SK-N-SH (cell line): ENCODE results near the gene BOD1L2. TPM values are rescaled to one million over a fixed set of nuclear protein-coding genes. Genes with fewer than 3 reads are reported as not detected.

Experiments
- CTCF ChIA-PET: fragments of 300-600, 350-600 bp; formaldehyde crosslinking; extraction: SDS; loops from one replicate; lab custom pipeline; 2021; lab: Yijun Ruan, JAX
- POLR2A ChIA-PET: fragments of 350-600 bp; sonication (Branson Sonifier 250); formaldehyde crosslinking; extraction: SDS; loops from one replicate; lab custom pipeline; 2020; ENCODE audit warnings: antibody characterized with exemption, inconsistent platforms; lab: Yijun Ruan, JAX
- DNase-seq: peaks from one replicate; pipeline ENCODE4 v3.0.0; 2012
- H2AFZ ChIP-seq: fragments of 200-600 bp; sonication (generic); 2 replicates; pipeline ENCODE4 v1.8.1; 2016; ENCODE audit warnings: antibody characterized with exemption, mild to moderate bottlenecking, low read depth
- H3F3A ChIP-seq: fragments of 200-600 bp; sonication (generic); replicated peaks from 2 replicates; pipeline ENCODE3; 2016; ENCODE audit warnings: antibody characterized with exemption, mild to moderate bottlenecking; ENCODE audit not compliant: insufficient read depth
- H3K27ac ChIP-seq, 2 experiments: fragments of 200-500 bp in 1 of 2; fragments of 200-600 bp in 1 of 2; sonication (Bioruptor generic) in 1 of 2; sonication (generic), shearing (Covaris generic) in 1 of 2; 2 replicates each; pipeline versions ENCODE4 v1.5.1 to v1.6.1; 2014 to 2016; ENCODE audit warnings: low read depth in 2 of 2, inconsistent platforms in 1 of 2, low read length in 1 of 2, mild to moderate bottlenecking in 1 of 2, mixed read lengths in 1 of 2
- H3K27me3 ChIP-seq: fragments of 200-600 bp; sonication (generic), shearing (Covaris generic); 2 replicates; pipeline ENCODE4 v1.6.1; 2016; ENCODE audit warnings: mixed run types; ENCODE audit not compliant: insufficient read depth
- H3K36me3 ChIP-seq, 2 experiments: fragments of 200-500 bp in 1 of 2; fragments of 200-600 bp in 1 of 2; sonication (Bioruptor generic) in 1 of 2; sonication (generic) in 1 of 2; replicated peaks in 1 of 2; 2 replicates each; pipeline versions ENCODE3 to v1.5.1; 2014 to 2016; ENCODE audit warnings: low read length in 1 of 2, mild to moderate bottlenecking in 1 of 2; ENCODE audit not compliant: insufficient read depth in 2 of 2, control insufficient read depth in 1 of 2
- H3K4me1 ChIP-seq, 2 experiments: fragments of 200-500 bp in 1 of 2; fragments of 200-600 bp in 1 of 2; sonication (Bioruptor generic) in 1 of 2; sonication (generic), shearing (Covaris generic) in 1 of 2; 2 replicates each; pipeline versions ENCODE4 v1.5.1 to v1.6.1; 2014 to 2016; ENCODE audit warnings: low read depth in 1 of 2, low read length in 1 of 2, mixed run types in 1 of 2; ENCODE audit not compliant: insufficient read depth in 2 of 2, control insufficient read depth in 1 of 2
- H3K4me2 ChIP-seq: fragments of 200-600 bp; sonication (generic), shearing (Covaris generic); 2 replicates; pipeline ENCODE4 v1.6.1; 2017; ENCODE audit warnings: mixed run types
- H3K4me3 ChIP-seq, 2 experiments: fragments of 200-500 bp in 1 of 2; fragments of 200-600 bp in 1 of 2; sonication (Bioruptor generic) in 1 of 2; sonication (generic), shearing (Covaris generic) in 1 of 2; 2 replicates each; pipeline versions ENCODE4 v1.5.1 to v1.8.1; 2014 to 2016; ENCODE audit warnings: low read depth in 2 of 2, inconsistent platforms in 1 of 2, low read length in 1 of 2, mild to moderate bottlenecking in 1 of 2, mixed read lengths in 1 of 2, moderate library complexity in 1 of 2
- H3K79me2 ChIP-seq: fragments of 200-600 bp; sonication (generic); 2 replicates; pipeline ENCODE4 v1.8.1; 2017; ENCODE audit warnings: mild to moderate bottlenecking; ENCODE audit not compliant: insufficient read depth
- H3K9ac ChIP-seq: fragments of 200-600 bp; sonication (generic); 2 replicates; pipeline ENCODE4 v1.6.1; 2017; ENCODE audit warnings: mixed run types
- H3K9me2 ChIP-seq: fragments of 200-600 bp; sonication (generic); 2 replicates; pipeline ENCODE4 v1.6.1; 2017; ENCODE audit warnings: mixed run types
- H3K9me3 ChIP-seq: fragments of 200-600 bp; sonication (generic); 2 replicates; pipeline ENCODE4 v1.6.1; 2017; ENCODE audit warnings: mixed run types, mild to moderate bottlenecking, moderate library complexity
- H4K20me1 ChIP-seq: fragments of 200-600 bp; sonication (generic); 2 replicates; pipeline ENCODE4 v1.6.1; 2017; ENCODE audit warnings: mild to moderate bottlenecking, mixed run types; ENCODE audit not compliant: insufficient read depth
- CHD2 ChIP-seq: fragments of 150-350 bp; IDR thresholded peaks from 2 replicates; pipeline ENCODE4 v1.6.1; 2018; ENCODE audit warnings: low read length; ENCODE audit not compliant: partially characterized antibody
- EP300 ChIP-seq, 2 experiments: IDR thresholded peaks; 2 replicates each; pipeline versions ENCODE4 v1.4.0 to v1.6.1; 2012; ENCODE audit warnings: borderline replicate concordance in 1 of 2, low read depth in 1 of 2, low read length in 1 of 2
- EZH2phosphoT487 ChIP-seq: fragments of 200-600 bp; sonication (generic); IDR thresholded peaks from 2 replicates; pipeline ENCODE4 v1.6.1; 2017; ENCODE audit warnings: low read depth, mixed run types, mild to moderate bottlenecking, antibody characterized with exemption, moderate library complexity, borderline replicate concordance
- FOXJ3 ChIP-seq: sonication (generic); formaldehyde crosslinking; IDR thresholded peaks from 2 replicates; pipeline ENCODE4 v1.5.1; 2020; ENCODE audit warnings: mild to moderate bottlenecking, missing genetic modification reagents
- FOXM1 ChIP-seq: IDR thresholded peaks from 2 replicates; pipeline ENCODE4 v1.4.0; 2012; ENCODE audit warnings: low read depth, mild to moderate bottlenecking
- GATA2 ChIP-seq: sonication (generic); formaldehyde crosslinking; IDR thresholded peaks from 2 replicates; pipeline ENCODE4 v1.5.0; 2020; ENCODE audit warnings: mild to moderate bottlenecking, missing genetic modification reagents
- MXI1 ChIP-seq: IDR thresholded peaks from 2 replicates; pipeline ENCODE4 v1.6.1; 2012; ENCODE audit warnings: mild to moderate bottlenecking, low read depth, low read length, improper control_type of control experiment
- NRF1 ChIP-seq: IDR thresholded peaks from 2 replicates; pipeline ENCODE4 v1.6.1; 2012; ENCODE audit warnings: low read depth, mild to moderate bottlenecking, low read length
- RAD21 ChIP-seq: IDR thresholded peaks from 2 replicates; pipeline ENCODE4 v1.6.1; 2012; ENCODE audit warnings: mild to moderate bottlenecking, low read length
- WGBS: methylation state at CpG from one replicate; pipeline ENCODE4 v1.1.6; 2017; ENCODE audit warnings: low lambda C conversion rate; 5-methylcytosine and 5-hydroxymethylcytosine counted together
- polyA plus RNA-seq, 3 experiments: library from polyadenylated mRNA; depleted of rRNA; stranded (reverse); fragments of >200 nt; gene quantifications; 2 replicates each; pipeline ENCODE4 v1.2.3, GENCODE V29; 2012
- TF ChIP-seq, protein P1 (sequence below): fragments of 200-600 bp; sonication (generic); IDR thresholded peaks from 2 replicates; pipeline ENCODE4 v1.6.1; 2017; ENCODE audit warnings: antibody characterized with exemption, mild to moderate bottlenecking, moderate library complexity
- TF ChIP-seq, protein P2 (sequence below): fragments of 150-350 bp; IDR thresholded peaks from 2 replicates; pipeline ENCODE4 v1.6.1; 2016; ENCODE audit warnings: mild to moderate bottlenecking, low read depth, low read length
- TF ChIP-seq, protein P3 (sequence below): IDR thresholded peaks from 2 replicates; pipeline ENCODE4 v1.4.0; 2012; ENCODE audit warnings: low read depth, borderline replicate concordance

BOD1L2 gene
- polyA plus RNA-seq, 1 of the 3 experiments (the other 2 are of a cell fraction): not detected

DNA sequence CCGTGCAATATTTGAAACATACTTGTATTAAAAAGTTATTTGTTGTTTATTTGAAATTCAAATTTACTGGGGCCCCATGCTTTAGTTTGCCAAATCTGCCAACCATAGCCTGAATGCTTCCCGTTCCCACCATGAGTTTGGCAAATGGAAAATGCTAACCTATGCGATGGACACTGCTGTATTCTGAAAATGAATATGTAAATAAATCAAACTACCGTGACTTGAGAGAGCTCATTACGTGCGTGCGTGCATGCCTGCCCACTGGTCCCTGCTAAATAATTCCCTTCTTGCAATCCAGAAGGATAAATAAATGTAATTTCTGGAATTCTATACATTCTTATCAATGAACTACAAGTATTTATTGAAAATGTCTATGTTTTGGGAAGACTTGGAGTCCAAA is 3.2 kb downstream of the BOD1L2 start:
- Histone ChIP-seq H3K79me2 (no peaks in the 10 kb centered on the region), H3K27me3 (no peaks in the 10 kb centered on the region), H3K4me2 (no peak overlapping the region), H4K20me1 (no peaks in the 10 kb centered on the region), H3K9ac (no peak overlapping the region), H3K27ac (no peak overlapping the region), H3K36me3 (no peaks in the 10 kb centered on the region), H3K4me1 (no peaks in the 10 kb centered on the region; a peak in 1 of 4 replicates), H3K9me3 (no peaks in the 10 kb centered on the region), H3K9me2 (no peaks in the 10 kb centered on the region), H3K4me3 (no peak overlapping the region), H3F3A (no peaks in the 10 kb centered on the region), H2AFZ (no peak overlapping the region)
- TF ChIP-seq, protein P1, sequence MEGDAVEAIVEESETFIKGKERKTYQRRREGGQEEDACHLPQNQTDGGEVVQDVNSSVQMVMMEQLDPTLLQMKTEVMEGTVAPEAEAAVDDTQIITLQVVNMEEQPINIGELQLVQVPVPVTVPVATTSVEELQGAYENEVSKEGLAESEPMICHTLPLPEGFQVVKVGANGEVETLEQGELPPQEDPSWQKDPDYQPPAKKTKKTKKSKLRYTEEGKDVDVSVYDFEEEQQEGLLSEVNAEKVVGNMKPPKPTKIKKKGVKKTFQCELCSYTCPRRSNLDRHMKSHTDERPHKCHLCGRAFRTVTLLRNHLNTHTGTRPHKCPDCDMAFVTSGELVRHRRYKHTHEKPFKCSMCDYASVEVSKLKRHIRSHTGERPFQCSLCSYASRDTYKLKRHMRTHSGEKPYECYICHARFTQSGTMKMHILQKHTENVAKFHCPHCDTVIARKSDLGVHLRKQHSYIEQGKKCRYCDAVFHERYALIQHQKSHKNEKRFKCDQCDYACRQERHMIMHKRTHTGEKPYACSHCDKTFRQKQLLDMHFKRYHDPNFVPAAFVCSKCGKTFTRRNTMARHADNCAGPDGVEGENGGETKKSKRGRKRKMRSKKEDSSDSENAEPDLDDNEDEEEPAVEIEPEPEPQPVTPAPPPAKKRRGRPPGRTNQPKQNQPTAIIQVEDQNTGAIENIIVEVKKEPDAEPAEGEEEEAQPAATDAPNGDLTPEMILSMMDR: no peak
- CTCF ChIA-PET: interaction anchor here (0.9 to 1.3 kb wide), 2 partner anchors 127 to 287 kb away, joined by 3 read pairs; no protein-coding TSS in a partner anchor
- POLR2A ChIA-PET: no interaction called here
- DNase-seq: no peak
- 60% methylated on average over 7 of the region's 7 CpGs for WGBS

DNA sequence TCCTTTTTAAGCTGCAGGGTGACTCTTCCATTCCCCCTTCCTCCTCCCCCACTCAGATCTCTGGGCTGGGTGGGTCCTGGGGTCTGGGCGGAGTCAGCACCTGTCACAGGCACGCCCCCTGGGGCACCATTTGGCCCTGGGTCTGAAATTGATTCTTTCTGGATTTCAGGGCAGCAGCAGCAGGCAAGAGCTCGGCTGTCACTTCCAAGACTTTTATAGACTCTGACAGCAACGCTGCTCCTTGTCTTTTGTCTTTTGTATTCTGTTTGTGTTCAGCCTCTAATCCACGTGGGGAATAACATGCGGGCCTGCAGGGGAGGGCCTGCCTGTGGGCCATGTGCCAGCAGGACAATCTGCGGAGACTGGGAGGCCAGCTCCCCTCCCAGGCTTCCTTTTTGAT is 3.9 kb downstream of the BOD1L2 start:
- WGBS: 17% methylated on average over 5 of the region's 7 CpGs
- no peak overlapping the region for H3K9ac ChIP-seq
- CTCF ChIA-PET: no interaction called here
- TF ChIP-seq MXI1: peak; percentile 55; the same call in 1 of the 2 replicates
- TF ChIP-seq RAD21: no peak
- TF ChIP-seq, all 33 proteins: peak for 1
- Histone ChIP-seq H3K4me2 (no peak overlapping the region), H3K9me3 (no peaks in the 10 kb centered on the region), H3K27me3 (no peaks in the 10 kb centered on the region), H4K20me1 (no peaks in the 10 kb centered on the region), H3K36me3 (no peaks in the 10 kb centered on the region), H2AFZ (no peak overlapping the region), H3K4me3 (no peak overlapping the region), H3K4me1 (no peaks in the 10 kb centered on the region; a peak in 1 of 4 replicates), H3K27ac (no peak overlapping the region), H3K79me2 (no peaks in the 10 kb centered on the region), H3F3A (no peaks in the 10 kb centered on the region), H3K9me2 (no peaks in the 10 kb centered on the region)
- DNase-seq: peak; percentile 53
- POLR2A ChIA-PET: no interaction called here

DNA sequence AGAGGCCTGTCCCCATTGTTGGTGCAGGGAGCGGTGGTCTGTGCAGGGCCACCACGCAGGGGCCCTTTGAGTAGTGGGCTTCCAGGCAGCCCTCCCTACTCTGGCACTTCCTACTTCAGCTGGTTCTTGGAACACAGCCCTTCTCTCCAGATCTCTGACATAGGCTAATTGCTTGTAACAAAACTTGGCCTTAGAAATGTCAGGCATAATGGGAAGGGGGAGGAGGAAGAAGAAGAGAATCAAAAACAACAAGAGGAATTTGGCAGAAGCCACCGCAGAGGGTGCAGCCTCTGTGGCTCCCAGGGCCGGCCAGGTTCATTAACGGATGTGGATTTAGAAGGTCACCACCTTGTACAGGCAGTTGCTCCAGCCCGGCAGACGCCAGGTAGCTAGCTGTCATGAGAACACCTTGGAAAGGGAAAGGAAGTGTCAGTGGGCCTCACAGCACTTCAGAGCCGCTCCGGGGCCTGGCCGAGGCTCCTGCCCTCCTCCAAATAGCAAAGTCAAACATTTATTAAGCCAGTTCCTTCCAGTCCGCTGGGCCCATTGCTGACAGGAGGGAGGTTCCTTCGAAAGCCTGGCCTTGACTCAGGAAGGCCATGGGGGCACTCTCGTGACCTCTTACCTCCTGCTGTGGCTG is 7.4 kb downstream of the BOD1L2 start:
- no peak overlapping the region for H2AFZ ChIP-seq
- no peaks in the 10 kb centered on the region for H3F3A ChIP-seq
- no peak overlapping the region for H3K9ac ChIP-seq
- no peak for DNase-seq
- no peaks in the 10 kb centered on the region for H3K9me2 ChIP-seq
- no peaks in the 10 kb centered on the region for H3K79me2 ChIP-seq
- no peaks in the 10 kb centered on the region for H3K27me3 ChIP-seq
- ChIA-PET CTCF (interaction anchor here (2.1 kb wide), 1 partner anchor 284 kb away, joined by 4 read pairs; no protein-coding TSS in a partner anchor), POLR2A (no interaction called here)
- H3K9me3 ChIP-seq: no peaks in the 10 kb centered on the region
- no peak for TF ChIP-seq MXI1
- no peak for TF ChIP-seq FOXM1
- no peak for TF ChIP-seq NRF1
- no peak for TF ChIP-seq EP300 (IDR thresholded peaks at IDR 0.05; ENCODE audit: borderline replicate concordance in 1 of 2, low read depth in 1 of 2, low read length in 1 of 2)
- TF ChIP-seq, protein P2, sequence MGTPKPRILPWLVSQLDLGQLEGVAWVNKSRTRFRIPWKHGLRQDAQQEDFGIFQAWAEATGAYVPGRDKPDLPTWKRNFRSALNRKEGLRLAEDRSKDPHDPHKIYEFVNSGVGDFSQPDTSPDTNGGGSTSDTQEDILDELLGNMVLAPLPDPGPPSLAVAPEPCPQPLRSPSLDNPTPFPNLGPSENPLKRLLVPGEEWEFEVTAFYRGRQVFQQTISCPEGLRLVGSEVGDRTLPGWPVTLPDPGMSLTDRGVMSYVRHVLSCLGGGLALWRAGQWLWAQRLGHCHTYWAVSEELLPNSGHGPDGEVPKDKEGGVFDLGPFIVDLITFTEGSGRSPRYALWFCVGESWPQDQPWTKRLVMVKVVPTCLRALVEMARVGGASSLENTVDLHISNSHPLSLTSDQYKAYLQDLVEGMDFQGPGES: no peak
- no peak for TF ChIP-seq FOXJ3
- TF ChIP-seq, protein P3, sequence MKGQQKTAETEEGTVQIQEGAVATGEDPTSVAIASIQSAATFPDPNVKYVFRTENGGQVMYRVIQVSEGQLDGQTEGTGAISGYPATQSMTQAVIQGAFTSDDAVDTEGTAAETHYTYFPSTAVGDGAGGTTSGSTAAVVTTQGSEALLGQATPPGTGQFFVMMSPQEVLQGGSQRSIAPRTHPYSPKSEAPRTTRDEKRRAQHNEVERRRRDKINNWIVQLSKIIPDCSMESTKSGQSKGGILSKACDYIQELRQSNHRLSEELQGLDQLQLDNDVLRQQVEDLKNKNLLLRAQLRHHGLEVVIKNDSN: no peak
- TF ChIP-seq CHD2: no peak
- no peak for TF ChIP-seq EZH2phosphoT487
- TF ChIP-seq GATA2 (CRISPR knock-in tag): no peak
- no peak overlapping the region for H3K27ac ChIP-seq
- 42% methylated on average over 9 of the region's 13 CpGs for WGBS
- no peak overlapping the region for H3K4me2 ChIP-seq
- H4K20me1 ChIP-seq: no peaks in the 10 kb centered on the region
- no peaks in the 10 kb centered on the region for H3K36me3 ChIP-seq
- no peaks in the 10 kb centered on the region; a peak in 1 of 4 replicates for H3K4me1 ChIP-seq
- no peak overlapping the region for H3K4me3 ChIP-seq
